OCI-LY7 (cell line): ENCODE data around the gene CD8B. TPM values are rescaled to one million over a fixed set of nuclear protein-coding genes. Genes with fewer than 3 reads are reported as not detected.

Experiments used
- BruUV-seq: library from RNA; stranded (reverse); fragments of 400-500 nt; replicated peaks from 2 replicates; lab custom pipeline; 2021; lab: Mats Ljungman, UMichigan
- CTCF ChIA-PET: fragments of 300-600 bp; sonication (Branson Sonifier 250); formaldehyde crosslinking; loops from one replicate; lab custom pipeline; 2022; ENCODE audit warnings: antibody characterized with exemption; ENCODE audit not compliant: unreplicated experiment; lab: Charles Lee
- POLR2A ChIA-PET: fragments of 300-600 bp; sonication (Branson Sonifier 250); formaldehyde crosslinking; loops from one replicate; lab custom pipeline; 2022; ENCODE audit warnings: antibody characterized with exemption; lab: Charles Lee
- DNase-seq: peaks from one replicate; pipeline ENCODE4 v3.0.0-alpha.2; 2015; ENCODE audit warnings: low spot score
- H2AFZ ChIP-seq: fragments of 200-600 bp; sonication (generic), shearing (Covaris generic); 2 replicates; pipeline ENCODE4 v1.6.1; 2014; ENCODE audit warnings: mild to moderate bottlenecking, antibody characterized with exemption, low read length, moderate library complexity
- H3K27ac ChIP-seq: fragments of 200-600 bp; sonication (generic); 2 replicates; pipeline ENCODE4 v1.5.1; 2014; ENCODE audit warnings: mixed run types, low read depth, mild to moderate bottlenecking, moderate library complexity, low read length, inconsistent platforms; ENCODE audit not compliant: poor library complexity, severe bottlenecking
- H3K36me3 ChIP-seq: fragments of 200-600 bp; sonication (generic); 2 replicates; pipeline ENCODE4 v1.6.1; 2014; ENCODE audit warnings: mild to moderate bottlenecking, antibody characterized with exemption, low read length, moderate library complexity, mixed read lengths; ENCODE audit not compliant: insufficient read depth
- H3K4me1 ChIP-seq: fragments of 200-600 bp; sonication (generic); 2 replicates; pipeline ENCODE4 v1.5.1; 2014; ENCODE audit warnings: mild to moderate bottlenecking, low read length; ENCODE audit not compliant: insufficient read depth, poor library complexity, severe bottlenecking
- H3K4me2 ChIP-seq: fragments of 200-600 bp; sonication (generic); 2 replicates; pipeline ENCODE4 v1.6.1; 2014; ENCODE audit warnings: mild to moderate bottlenecking, low read length
- H3K4me3 ChIP-seq: fragments of 200-600 bp; sonication (generic); 2 replicates; pipeline ENCODE4 v1.5.1; 2014; ENCODE audit warnings: mild to moderate bottlenecking, low read depth, low read length; ENCODE audit not compliant: poor library complexity, severe bottlenecking
- H3K79me2 ChIP-seq: fragments of 200-600 bp; sonication (generic); 2 replicates; pipeline ENCODE4 v1.6.1; 2016; ENCODE audit warnings: low read depth, mild to moderate bottlenecking, low read length, moderate library complexity, mixed read lengths; ENCODE audit not compliant: insufficient read depth
- H3K9me2 ChIP-seq: fragments of 200-600 bp; sonication (generic); 2 replicates; pipeline ENCODE4 v1.6.1; 2016; ENCODE audit warnings: mild to moderate bottlenecking, low read length, mixed read lengths; ENCODE audit not compliant: insufficient read depth
- H3K9me3 ChIP-seq: fragments of 200-600 bp; sonication (generic); 2 replicates; pipeline ENCODE4 v1.6.1; 2014; ENCODE audit warnings: mild to moderate bottlenecking, mixed run types, low read length, mixed read lengths
- H4K20me1 ChIP-seq: fragments of 200-600 bp; sonication (generic); 2 replicates; pipeline ENCODE4 v1.6.1; 2014; ENCODE audit warnings: mild to moderate bottlenecking, antibody characterized with exemption, low read length, moderate library complexity, mixed read lengths; ENCODE audit not compliant: insufficient read depth
- CTCF ChIP-seq: fragments of 200-600 bp; sonication (generic); conservative IDR thresholded peaks from 2 replicates; pipeline ENCODE4 v1.5.1; 2014; ENCODE audit warnings: mild to moderate bottlenecking, antibody characterized with exemption, low read length, moderate library complexity, mixed read lengths
- EZH2phosphoT487 ChIP-seq: fragments of 200-600 bp; sonication (generic); IDR thresholded peaks from 2 replicates; pipeline ENCODE4 v1.6.1; 2018; ENCODE audit warnings: low read depth, borderline replicate concordance, mild to moderate bottlenecking, mixed run types, antibody characterized with exemption, low read length, moderate library complexity, mixed read lengths
- intact Hi-C: fragments of 100-400 bp; cut with micrococcal nuclease; formaldehyde crosslinking; loops from one replicate; pipeline ENCODE4 v1.10.0; 2022; ENCODE audit not compliant: unreplicated experiment
- total RNA-seq, 2 experiments: library from RNA; depleted of rRNA in 1 of 2; stranded (reverse); fragments of >200 nt in 1 of 2; shearing (Covaris generic) in 1 of 2; gene quantifications; 2 replicates each; pipeline ENCODE4 v1.2.3, GENCODE V29; 2014 to 2022

Gene CD8B
- total RNA-seq, 2 experiments from 2014 or later, result not detected

GRCh38 chr2:86788165-86788564 lies 73.5 kb downstream of the CD8B start:
- TF ChIP-seq CTCF (no peak), EZH2phosphoT487 (no peak)
- no peaks in the 10 kb centered on the region for H4K20me1 ChIP-seq
- H3K4me3 ChIP-seq, result no peak overlapping the region
- ChIA-PET POLR2A (no interaction called here), CTCF (no interaction called here)
- intact Hi-C loops, result no loop called here
- no peak overlapping the region for H2AFZ ChIP-seq
- H3K4me2 ChIP-seq, result no peak overlapping the region
- H3K9me3 ChIP-seq, result no peaks in the 10 kb centered on the region
- H3K9me2 ChIP-seq, result no peaks in the 10 kb centered on the region
- H3K36me3 ChIP-seq, result no peaks in the 10 kb centered on the region
- no peaks in the 10 kb centered on the region for H3K4me1 ChIP-seq
- no TSS peak for BruUV-seq
- no peaks in the 10 kb centered on the region for H3K79me2 ChIP-seq
- DNase-seq, result no peak
- H3K27ac ChIP-seq, result no peak overlapping the region

GRCh38 chr2:86787736-86788135 lies 74.0 kb downstream of the CD8B start:
- H3K27ac ChIP-seq, result no peak overlapping the region
- H3K4me2 ChIP-seq, result no peak overlapping the region
- DNase-seq, result no peak
- H4K20me1 ChIP-seq, result no peaks in the 10 kb centered on the region
- H3K79me2 ChIP-seq, result no peaks in the 10 kb centered on the region
- H3K36me3 ChIP-seq, result no peaks in the 10 kb centered on the region
- no peaks in the 10 kb centered on the region for H3K4me1 ChIP-seq
- H3K4me3 ChIP-seq, result no peak overlapping the region
- H2AFZ ChIP-seq, result no peak overlapping the region
- TF ChIP-seq EZH2phosphoT487 (no peak), CTCF (no peak)
- CTCF ChIA-PET, result no interaction called here
- no peaks in the 10 kb centered on the region for H3K9me2 ChIP-seq
- intact Hi-C loops, result no loop called here
- H3K9me3 ChIP-seq, result no peaks in the 10 kb centered on the region
- no TSS peak for BruUV-seq
- POLR2A ChIA-PET, result no interaction called here

GRCh38 chr2:86786001-86786536 lies 75.6 kb downstream of the CD8B start:
- intact Hi-C loops, result no loop called here

More at GRCh38 chr2:86786001-86786536, 75.6 kb downstream of the CD8B start:
- BruUV-seq, result no TSS peak
- Histone ChIP-seq H3K9me2 (no peaks in the 10 kb centered on the region), H3K9me3 (no peaks in the 10 kb centered on the region), H3K4me1 (no peaks in the 10 kb centered on the region), H3K79me2 (no peaks in the 10 kb centered on the region), H3K4me2 (no peak overlapping the region), H3K4me3 (no peak overlapping the region), H2AFZ (no peak overlapping the region), H4K20me1 (no peaks in the 10 kb centered on the region), H3K27ac (no peak overlapping the region), H3K36me3 (no peaks in the 10 kb centered on the region)
- no peak for DNase-seq
- no peak for TF ChIP-seq CTCF
- TF ChIP-seq EZH2phosphoT487, result no peak
- POLR2A ChIA-PET, result no interaction called here
- CTCF ChIA-PET, result no interaction called here
